ENCODE data around the gene SAMD11. TPM values are rescaled to one million over a fixed set of nuclear protein-coding genes. Genes with fewer than 3 reads are reported as not detected.

Gene SAMD11
- total and polyA plus RNA-seq, 2 donors from 2014 or later = 13.3 to 21.4 TPM

DNA sequence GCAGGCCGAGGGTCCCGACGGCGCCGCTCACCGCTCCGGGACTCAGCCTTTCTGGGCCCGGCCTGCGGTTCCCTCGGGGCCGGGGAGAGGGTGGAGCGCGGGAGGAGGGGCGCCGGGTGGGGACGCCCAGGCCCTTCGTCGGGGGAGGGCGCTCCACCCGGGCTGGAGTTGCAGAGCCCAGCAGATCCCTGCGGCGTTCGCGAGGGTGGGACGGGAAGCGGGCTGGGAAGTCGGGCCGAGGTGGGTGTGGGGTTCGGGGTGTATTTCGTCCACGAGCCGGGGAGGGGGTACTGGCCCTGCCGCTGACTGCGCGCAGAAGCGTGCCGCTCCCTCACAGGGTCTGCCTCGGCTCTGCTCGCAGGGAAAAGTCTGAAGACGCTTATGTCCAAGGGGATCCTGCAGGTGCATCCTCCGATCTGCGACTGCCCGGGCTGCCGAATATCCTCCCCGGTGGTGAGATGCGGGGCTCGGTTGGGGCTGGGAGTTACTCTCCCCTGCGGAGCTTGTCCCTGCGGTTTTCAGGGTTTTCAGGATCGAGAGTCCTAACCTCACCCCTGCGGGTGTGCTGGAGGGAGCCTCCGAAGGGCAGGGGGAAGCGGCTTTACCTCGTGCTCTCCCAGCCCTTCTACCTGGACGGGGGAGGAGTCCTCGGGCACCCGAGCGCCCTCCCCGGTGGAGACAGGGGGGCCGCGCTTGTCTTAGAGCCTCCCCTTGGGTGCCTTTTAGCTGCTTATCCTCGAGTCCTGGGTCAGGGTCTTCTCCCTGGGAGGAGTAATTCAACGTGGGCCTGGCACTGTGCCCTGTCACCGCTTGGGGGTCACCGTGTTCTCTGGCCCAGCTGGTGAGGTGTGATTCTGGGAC lies 2.1 kb downstream of the SAMD11 start:
- Histone ChIP-seq H3K4me3 (ENCODE audit: low read length in 3 of 3) (peak overlapping the region in 1 of 3 donors; percentile 46), H3K36me3 (ENCODE audit: control insufficient read depth in 2 of 3, insufficient read depth in 3 of 3, low read length in 3 of 3) (no peaks in the 10 kb centered on the region), H3K27me3 (ENCODE audit: control insufficient read depth, insufficient read depth, low read length) (no peaks in the 10 kb centered on the region), H3K9ac (ENCODE audit: low read length in 3 of 3) (no peak overlapping the region), H3K4me1 (ENCODE audit: control insufficient read depth in 2 of 3, insufficient read depth in 2 of 3, low read depth in 1 of 3, low read length in 3 of 3) (peaks cover 3 to 36% (median 4%) of the 10 kb centered on the region in 3 donors), H3K27ac (ENCODE audit: low read depth in 2 of 2, low read length in 2 of 2) (no peak overlapping the region), H3K9me3 (ENCODE audit: control insufficient read depth in 2 of 3, insufficient read depth in 1 of 3, low read length in 3 of 3) (no peaks in the 10 kb centered on the region)
- peak in 2 of 5 donors; percentile 80 to 91 for DNase-seq
- TF ChIP-seq, protein P1, sequence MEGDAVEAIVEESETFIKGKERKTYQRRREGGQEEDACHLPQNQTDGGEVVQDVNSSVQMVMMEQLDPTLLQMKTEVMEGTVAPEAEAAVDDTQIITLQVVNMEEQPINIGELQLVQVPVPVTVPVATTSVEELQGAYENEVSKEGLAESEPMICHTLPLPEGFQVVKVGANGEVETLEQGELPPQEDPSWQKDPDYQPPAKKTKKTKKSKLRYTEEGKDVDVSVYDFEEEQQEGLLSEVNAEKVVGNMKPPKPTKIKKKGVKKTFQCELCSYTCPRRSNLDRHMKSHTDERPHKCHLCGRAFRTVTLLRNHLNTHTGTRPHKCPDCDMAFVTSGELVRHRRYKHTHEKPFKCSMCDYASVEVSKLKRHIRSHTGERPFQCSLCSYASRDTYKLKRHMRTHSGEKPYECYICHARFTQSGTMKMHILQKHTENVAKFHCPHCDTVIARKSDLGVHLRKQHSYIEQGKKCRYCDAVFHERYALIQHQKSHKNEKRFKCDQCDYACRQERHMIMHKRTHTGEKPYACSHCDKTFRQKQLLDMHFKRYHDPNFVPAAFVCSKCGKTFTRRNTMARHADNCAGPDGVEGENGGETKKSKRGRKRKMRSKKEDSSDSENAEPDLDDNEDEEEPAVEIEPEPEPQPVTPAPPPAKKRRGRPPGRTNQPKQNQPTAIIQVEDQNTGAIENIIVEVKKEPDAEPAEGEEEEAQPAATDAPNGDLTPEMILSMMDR (IDR thresholded peaks at IDR 0.05; ENCODE audit: borderline replicate concordance, extremely low read depth, insufficient read depth) = no peak
- intact Hi-C loops (cut with DNase I) = no loop called here
- FAIRE-seq = no peak

DNA sequence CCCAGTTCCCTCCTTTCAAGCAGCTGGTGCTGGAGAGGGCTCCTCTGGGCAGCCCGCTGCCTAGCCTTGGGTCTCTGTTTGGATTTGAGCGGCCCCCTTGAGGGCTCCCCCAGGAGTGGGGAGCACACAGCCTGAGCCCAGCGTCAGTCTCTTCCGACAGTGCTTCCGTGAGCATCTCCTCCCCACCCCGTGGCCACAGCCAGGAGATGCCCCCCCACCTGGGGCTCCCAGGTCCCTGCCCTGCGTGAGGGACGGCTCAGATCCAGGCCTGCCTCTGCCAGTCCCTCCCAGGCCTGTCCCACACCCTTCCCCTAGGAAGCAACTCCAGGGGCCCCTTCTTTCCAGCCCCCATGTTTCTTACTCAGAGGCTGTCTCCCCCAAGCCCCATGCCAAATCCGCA lies 3.5 kb downstream of the SAMD11 start:
- intact Hi-C loops (cut with DNase I) = no loop called here
- H3K36me3 ChIP-seq (ENCODE audit: control insufficient read depth in 2 of 3, insufficient read depth in 3 of 3, low read length in 3 of 3) = no peaks in the 10 kb centered on the region
- H3K27ac ChIP-seq (ENCODE audit: low read depth in 2 of 2, low read length in 2 of 2) = no peak overlapping the region
- no peak overlapping the region for H3K9ac ChIP-seq (ENCODE audit: low read length in 3 of 3)
- TF ChIP-seq, protein P1 (IDR thresholded peaks at IDR 0.05; ENCODE audit: borderline replicate concordance, extremely low read depth, insufficient read depth) = no peak
- DNase-seq (no peak), FAIRE-seq (no peak)
- H3K27me3 ChIP-seq (ENCODE audit: control insufficient read depth, insufficient read depth, low read length) = no peaks in the 10 kb centered on the region
- peaks cover 0 to 25% (median 0%) of the 10 kb centered on the region in 3 donors for H3K4me1 ChIP-seq (ENCODE audit: control insufficient read depth in 2 of 3, insufficient read depth in 2 of 3, low read depth in 1 of 3, low read length in 3 of 3)
- no peaks in the 10 kb centered on the region for H3K9me3 ChIP-seq (ENCODE audit: control insufficient read depth in 2 of 3, insufficient read depth in 1 of 3, low read length in 3 of 3)
- H3K4me3 ChIP-seq (ENCODE audit: low read length in 3 of 3) = no peak overlapping the region

DNA sequence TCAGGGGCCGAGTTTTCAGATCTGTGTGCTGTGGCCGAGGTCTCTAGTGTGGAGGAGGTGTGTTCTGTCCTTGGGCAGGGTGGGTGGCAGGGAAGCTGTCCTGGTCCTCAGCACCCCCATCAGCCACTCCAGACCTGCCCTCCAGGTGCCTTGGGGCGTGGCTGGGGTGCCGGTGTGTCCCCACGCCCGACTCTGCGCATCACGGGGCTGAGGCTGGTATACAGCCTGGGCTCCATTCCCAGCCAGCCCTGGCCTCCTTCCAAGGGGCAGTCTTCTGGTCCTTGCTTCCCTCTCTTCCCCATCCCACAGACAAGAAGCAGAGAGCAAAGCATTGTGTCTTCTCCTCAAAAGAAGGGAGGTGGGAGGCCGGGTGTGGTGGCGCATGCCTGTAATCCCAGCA lies 4.0 kb downstream of the SAMD11 start:
- no peaks in the 10 kb centered on the region for H3K9me3 ChIP-seq (ENCODE audit: control insufficient read depth in 2 of 3, insufficient read depth in 1 of 3, low read length in 3 of 3)
- DNase-seq (no peak), FAIRE-seq (no peak)
- no peaks in the 10 kb centered on the region for H3K36me3 ChIP-seq (ENCODE audit: control insufficient read depth in 2 of 3, insufficient read depth in 3 of 3, low read length in 3 of 3)
- no peak overlapping the region for H3K4me3 ChIP-seq (ENCODE audit: low read length in 3 of 3)
- H3K27ac ChIP-seq (ENCODE audit: low read depth in 2 of 2, low read length in 2 of 2) = no peak overlapping the region
- peaks cover 0 to 22% (median 0%) of the 10 kb centered on the region in 3 donors for H3K4me1 ChIP-seq (ENCODE audit: control insufficient read depth in 2 of 3, insufficient read depth in 2 of 3, low read depth in 1 of 3, low read length in 3 of 3)
- H3K9ac ChIP-seq (ENCODE audit: low read length in 3 of 3) = no peak overlapping the region
- TF ChIP-seq, protein P1 (IDR thresholded peaks at IDR 0.05; ENCODE audit: borderline replicate concordance, extremely low read depth, insufficient read depth) = no peak
- no peaks in the 10 kb centered on the region for H3K27me3 ChIP-seq (ENCODE audit: control insufficient read depth, insufficient read depth, low read length)
- intact Hi-C loops (cut with DNase I) = no loop called here
